ENCODE measurements around the gene NRG3.

Gene NRG3

DNA sequence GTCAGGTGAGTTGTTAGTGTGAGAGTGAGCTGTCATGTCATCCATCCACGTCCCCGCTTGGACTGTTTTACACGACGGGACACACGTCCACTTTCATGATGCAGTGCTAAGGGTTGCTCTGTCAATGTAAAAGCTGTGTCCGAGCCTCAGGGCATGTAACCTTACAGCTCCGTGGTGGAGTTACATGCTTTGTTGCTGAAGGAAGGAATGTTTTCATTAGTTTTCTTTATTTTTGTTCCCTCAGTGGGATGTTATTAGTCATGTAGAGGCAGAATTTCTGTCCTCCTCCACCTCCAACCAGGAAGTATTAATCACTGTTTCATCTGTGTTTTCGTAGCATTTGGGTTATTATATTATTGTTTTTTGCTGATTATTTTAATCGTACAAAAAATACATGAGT, 88.6 kb downstream of the NRG3 start:
- H3K27ac ChIP-seq = peak overlapping the region; percentile 68
- TF ChIP-seq, protein P1, sequence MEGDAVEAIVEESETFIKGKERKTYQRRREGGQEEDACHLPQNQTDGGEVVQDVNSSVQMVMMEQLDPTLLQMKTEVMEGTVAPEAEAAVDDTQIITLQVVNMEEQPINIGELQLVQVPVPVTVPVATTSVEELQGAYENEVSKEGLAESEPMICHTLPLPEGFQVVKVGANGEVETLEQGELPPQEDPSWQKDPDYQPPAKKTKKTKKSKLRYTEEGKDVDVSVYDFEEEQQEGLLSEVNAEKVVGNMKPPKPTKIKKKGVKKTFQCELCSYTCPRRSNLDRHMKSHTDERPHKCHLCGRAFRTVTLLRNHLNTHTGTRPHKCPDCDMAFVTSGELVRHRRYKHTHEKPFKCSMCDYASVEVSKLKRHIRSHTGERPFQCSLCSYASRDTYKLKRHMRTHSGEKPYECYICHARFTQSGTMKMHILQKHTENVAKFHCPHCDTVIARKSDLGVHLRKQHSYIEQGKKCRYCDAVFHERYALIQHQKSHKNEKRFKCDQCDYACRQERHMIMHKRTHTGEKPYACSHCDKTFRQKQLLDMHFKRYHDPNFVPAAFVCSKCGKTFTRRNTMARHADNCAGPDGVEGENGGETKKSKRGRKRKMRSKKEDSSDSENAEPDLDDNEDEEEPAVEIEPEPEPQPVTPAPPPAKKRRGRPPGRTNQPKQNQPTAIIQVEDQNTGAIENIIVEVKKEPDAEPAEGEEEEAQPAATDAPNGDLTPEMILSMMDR (IDR thresholded peaks at IDR 0.05; ENCODE audit: low read depth, low read length, missing control alignments) = no peak

DNA sequence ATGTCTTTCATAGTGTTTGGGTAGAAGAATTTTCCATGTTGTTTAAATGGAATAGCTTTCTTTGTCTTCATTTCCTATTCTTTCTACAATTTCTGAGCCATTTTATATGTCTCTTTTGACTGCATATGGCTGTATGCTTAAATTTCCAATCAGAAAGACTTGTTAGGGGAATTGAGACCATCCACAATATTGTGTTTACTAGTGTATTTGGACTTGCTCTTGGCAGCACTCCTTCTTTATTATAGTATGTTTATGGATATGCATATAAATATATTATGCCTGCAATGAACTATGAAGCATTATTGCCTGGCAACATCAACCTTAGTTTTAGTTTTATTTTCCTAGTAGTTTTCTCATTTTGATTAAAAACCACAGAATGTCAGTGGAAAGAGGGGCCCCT, 92.7 kb downstream of the NRG3 start:
- Histone ChIP-seq H3K27me3 (replicated peaks) (no peaks in the 10 kb centered on the region), H3K27ac (no peak overlapping the region), H3K4me3 (ENCODE audit: low read depth, low read length) (no peak overlapping the region), H3K36me3 (replicated peaks) (no peaks in the 10 kb centered on the region)
- no peak for DNase-seq
- TF ChIP-seq, protein P1 (IDR thresholded peaks at IDR 0.05; ENCODE audit: low read depth, low read length, missing control alignments) = no peak
- in situ Hi-C loops (cut with HindIII; ENCODE audit: low pct_ligation_motif_present, low sequenced_read_pairs) = no loop called here

More for the DNA sequence above, 88.6 kb downstream of the NRG3 start:
- DNase-seq = peak; percentile 45
- H3K4me3 ChIP-seq (ENCODE audit: low read depth, low read length) = no peak overlapping the region
- H3K27me3 ChIP-seq (replicated peaks) = no peaks in the 10 kb centered on the region
- H3K36me3 ChIP-seq (replicated peaks) = no peaks in the 10 kb centered on the region
- in situ Hi-C loops (cut with HindIII; ENCODE audit: low pct_ligation_motif_present, low sequenced_read_pairs) = no loop called here

DNA sequence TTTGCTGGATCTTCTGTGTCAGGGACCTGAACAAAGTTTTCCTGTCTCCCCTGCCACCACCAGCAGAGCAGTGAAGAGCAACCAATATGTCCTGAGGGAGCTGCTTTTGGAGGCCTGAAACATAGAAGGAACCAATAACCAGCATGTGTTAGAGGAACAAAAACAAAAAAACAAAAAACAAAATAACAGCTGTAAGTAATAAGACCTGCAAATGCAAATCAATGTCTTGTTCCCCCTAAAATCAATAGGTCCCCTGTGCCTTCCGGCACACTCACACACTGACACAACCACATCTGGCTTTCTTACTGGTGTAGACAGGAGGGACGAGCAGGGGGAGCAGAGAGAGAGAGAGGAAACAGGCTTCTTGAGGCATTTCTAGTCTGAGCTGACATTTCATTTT, 94.1 kb downstream of the NRG3 start:
- in situ Hi-C loops (cut with HindIII; ENCODE audit: low pct_ligation_motif_present, low sequenced_read_pairs) = no loop called here
- Histone ChIP-seq H3K27ac (no peak overlapping the region), H3K4me3 (ENCODE audit: low read depth, low read length) (no peak overlapping the region), H3K36me3 (replicated peaks) (no peaks in the 10 kb centered on the region), H3K27me3 (replicated peaks) (no peaks in the 10 kb centered on the region)
- no peak for DNase-seq
- TF ChIP-seq, protein P1 (IDR thresholded peaks at IDR 0.05; ENCODE audit: low read depth, low read length, missing control alignments) = no peak

DNA sequence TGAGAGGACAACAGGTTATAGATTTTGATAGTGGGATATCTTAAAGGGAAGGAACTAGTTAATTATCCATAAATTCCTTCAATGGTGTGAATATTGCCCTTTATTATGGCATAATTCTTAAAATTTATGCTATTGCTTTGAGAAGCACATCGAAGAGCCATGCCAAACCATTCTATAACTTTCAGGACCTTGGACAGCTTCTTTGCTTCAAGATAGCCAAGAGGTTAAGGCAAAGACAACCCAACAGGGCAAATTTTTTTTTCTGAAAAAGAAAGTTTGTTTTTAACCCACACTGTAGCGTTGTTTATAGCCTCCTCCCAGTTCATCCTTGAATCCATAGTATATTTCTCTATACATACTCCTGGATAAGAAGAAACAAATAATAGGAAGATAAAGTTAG, 103.2 kb downstream of the NRG3 start:
- TF ChIP-seq, protein P1 (IDR thresholded peaks at IDR 0.05; ENCODE audit: low read depth, low read length, missing control alignments) = no peak
- no peak overlapping the region for H3K27ac ChIP-seq
- in situ Hi-C loops (cut with HindIII; ENCODE audit: low pct_ligation_motif_present, low sequenced_read_pairs) = no loop called here

DNA sequence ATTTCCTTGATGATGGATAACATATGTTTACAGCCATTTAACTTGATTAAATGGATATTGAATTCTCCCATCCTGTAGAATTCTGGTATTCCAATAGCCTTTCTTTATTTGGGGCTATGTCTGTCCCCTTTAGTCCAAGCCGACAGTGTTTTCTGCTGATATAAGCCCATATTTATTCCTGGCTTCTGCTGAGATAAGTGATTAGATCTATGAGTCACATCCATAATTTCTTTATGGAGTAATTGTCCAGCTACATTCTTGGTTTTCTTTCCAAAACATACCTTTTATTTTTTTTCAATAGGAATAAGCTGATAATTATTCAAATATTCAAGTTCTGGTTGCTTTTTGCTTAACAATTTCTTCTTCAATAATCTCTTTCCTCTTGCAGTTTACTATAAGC, 106.7 kb downstream of the NRG3 start:
- H3K27ac ChIP-seq = no peak overlapping the region
- no peak for DNase-seq
- H3K36me3 ChIP-seq (replicated peaks) = no peaks in the 10 kb centered on the region
- no peaks in the 10 kb centered on the region for H3K27me3 ChIP-seq (replicated peaks)
- no peak overlapping the region for H3K4me3 ChIP-seq (ENCODE audit: low read depth, low read length)
- TF ChIP-seq, protein P1 (IDR thresholded peaks at IDR 0.05; ENCODE audit: low read depth, low read length, missing control alignments) = no peak
- in situ Hi-C loops (cut with HindIII; ENCODE audit: low pct_ligation_motif_present, low sequenced_read_pairs) = no loop called here

More for the DNA sequence above, 103.2 kb downstream of the NRG3 start:
- Histone ChIP-seq H3K36me3 (replicated peaks) (no peaks in the 10 kb centered on the region), H3K4me3 (ENCODE audit: low read depth, low read length) (no peak overlapping the region), H3K27me3 (replicated peaks) (no peaks in the 10 kb centered on the region)
- DNase-seq = no peak

DNA sequence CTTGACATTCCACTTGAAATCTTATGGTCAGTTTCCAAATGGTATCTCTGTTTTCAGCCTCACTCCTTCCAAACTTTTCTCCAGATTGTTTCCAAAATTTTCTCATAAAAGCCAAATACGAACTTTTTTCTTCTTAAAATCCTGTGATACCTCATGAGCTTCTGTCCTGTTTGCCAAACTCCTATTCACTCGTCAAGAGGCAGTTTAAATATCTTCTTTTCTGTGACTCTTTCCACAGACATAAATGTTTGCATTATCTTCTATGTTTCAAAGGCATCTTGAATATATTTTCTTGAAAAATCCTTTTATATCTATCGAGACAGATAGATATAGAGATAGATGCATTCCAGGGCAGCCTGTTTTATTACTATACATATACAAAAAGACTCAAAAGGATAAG, 109.4 kb downstream of the NRG3 start:
- no peak for DNase-seq
- no peaks in the 10 kb centered on the region for H3K27me3 ChIP-seq (replicated peaks)
- no peak overlapping the region for H3K27ac ChIP-seq
- in situ Hi-C loops (cut with HindIII; ENCODE audit: low pct_ligation_motif_present, low sequenced_read_pairs) = no loop called here
- TF ChIP-seq, protein P1 (IDR thresholded peaks at IDR 0.05; ENCODE audit: low read depth, low read length, missing control alignments) = no peak
- no peak overlapping the region for H3K4me3 ChIP-seq (ENCODE audit: low read depth, low read length)
- no peaks in the 10 kb centered on the region for H3K36me3 ChIP-seq (replicated peaks)

All from brain microvascular endothelial cell (primary cell).